GM12878 (cell line): ENCODE measurements around the gene STX1B. TPM values are rescaled to one million over a fixed set of nuclear protein-coding genes. Genes with fewer than 3 reads are reported as not detected.

Source experiments
- ATAC-seq: fragments of 200-7000 bp; cut with Tn5 transposase; 3 replicates; pipeline ENCODE4 v1.9.1; 2020; ENCODE audit warnings: mild to moderate bottlenecking, moderate library complexity
- BruUV-seq: library from RNA; stranded (reverse); fragments of 400-500 nt; replicated peaks from 2 replicates; lab custom pipeline; 2021; lab: Mats Ljungman, UMichigan
- CTCF ChIA-PET: fragments of 300-600 bp; sonication (Branson Sonifier 250); formaldehyde crosslinking; extraction: SDS; loops from one replicate; lab custom pipeline; 2021; ENCODE audit warnings: inconsistent platforms; lab: Yijun Ruan, JAX
- POLR2A ChIA-PET: fragments of 350-600 bp; formaldehyde crosslinking; extraction: SDS; loops from one replicate; lab custom pipeline; 2021; ENCODE audit warnings: inconsistent platforms; lab: Charles Lee
- RAD21 ChIA-PET: fragments of 300-600 bp; sonication (Branson Sonifier 250); formaldehyde crosslinking; loops from one replicate; lab custom pipeline; 2023; ENCODE audit warnings: antibody characterized with exemption; ENCODE audit not compliant: unreplicated experiment; lab: Charles Lee
- SMC1A ChIA-PET: fragments of 300-600 bp; sonication (Branson Sonifier 250); formaldehyde crosslinking; loops from one replicate; lab custom pipeline; 2023; ENCODE audit not compliant: unreplicated experiment, uncharacterized antibody; lab: Charles Lee
- DNase-seq: peaks from one replicate; pipeline ENCODE4 v3.0.0-alpha.2; 2011; ENCODE audit warnings: low read depth, low spot score
- FAIRE-seq: peaks from 3 replicates; lab custom pipeline; 2011; peaks lifted over from hg19 to GRCh38; lab: Jason Lieb, UNC
- H2AFZ ChIP-seq: 2 replicates; pipeline ENCODE4 v1.6.0; 2011; ENCODE audit warnings: low read depth, low read length, control low read depth; ENCODE audit not compliant: control insufficient read depth
- H3K27ac ChIP-seq: 2 replicates; pipeline ENCODE4 v1.5.1; 2011; ENCODE audit warnings: control low read depth; ENCODE audit not compliant: control insufficient read depth, insufficient read depth
- H3K27me3 ChIP-seq, 2 experiments: replicated peaks in 1 of 2; 2 replicates each; pipeline versions ENCODE4 v1.6.0 to v1.6.1; 2011; ENCODE audit warnings: low read length in 1 of 2; ENCODE audit not compliant: control insufficient read depth in 2 of 2, insufficient read depth in 2 of 2
- H3K36me3 ChIP-seq, 2 experiments: 2 replicates each; pipeline ENCODE4 v1.5.1; 2011; ENCODE audit warnings: low read length in 1 of 2; ENCODE audit not compliant: control insufficient read depth in 2 of 2, insufficient read depth in 2 of 2
- H3K4me1 ChIP-seq: 2 replicates; pipeline ENCODE4 v1.6.1; 2011; ENCODE audit warnings: mild to moderate bottlenecking, low read length, moderate library complexity, mixed read lengths; ENCODE audit not compliant: control insufficient read depth, insufficient read depth
- H3K4me2 ChIP-seq: 2 replicates; pipeline ENCODE4 v1.6.0; 2011; ENCODE audit warnings: control low read depth; ENCODE audit not compliant: control insufficient read depth, insufficient read depth
- H3K4me3 ChIP-seq: fragments of 200-600 bp; sonication (generic); 2 replicates; pipeline ENCODE4 v1.5.1; 2016
- H3K79me2 ChIP-seq: 2 replicates; pipeline ENCODE4 v1.6.0; 2011; ENCODE audit warnings: low read length; ENCODE audit not compliant: control insufficient read depth, insufficient read depth
- H3K9ac ChIP-seq: 2 replicates; pipeline ENCODE4 v1.8.0; 2011; ENCODE audit warnings: low read length, control low read depth, mixed read lengths; ENCODE audit not compliant: control insufficient read depth, insufficient read depth
- H3K9me3 ChIP-seq: replicated peaks from 3 replicates; pipeline ENCODE4 v1.5.1; 2011; ENCODE audit warnings: mild to moderate bottlenecking, low read length; ENCODE audit not compliant: control insufficient read depth, insufficient read depth
- H4K20me1 ChIP-seq: 2 replicates; pipeline ENCODE4 v1.6.0; 2011; ENCODE audit not compliant: control insufficient read depth, insufficient read depth
- FOS ChIP-seq: IDR thresholded peaks from 3 replicates; pipeline ENCODE4 v1.6.1; 2011; ENCODE audit warnings: borderline replicate concordance; ENCODE audit not compliant: insufficient read length; ENCODE audit errors: extremely low read depth
- POLR2A ChIP-seq: IDR thresholded peaks from 2 replicates; pipeline ENCODE4 v1.6.1; 2011; ENCODE audit warnings: low read depth, mild to moderate bottlenecking, low read length
- ZZZ3 ChIP-seq: IDR thresholded peaks from 2 replicates; pipeline ENCODE4 v1.6.1; 2011; ENCODE audit warnings: low read depth; ENCODE audit not compliant: control insufficient read depth, insufficient read length
- WGBS: methylation state at CpG from one replicate; pipeline ENCODE4 v1.1.6; 2016; ENCODE audit warnings: low lambda C conversion rate; ENCODE audit not compliant: insufficient replicate concordance, insufficient coverage; ENCODE audit errors: missing lambda C conversion rate; 5-methylcytosine and 5-hydroxymethylcytosine counted together
- in situ Hi-C: fragments of 300-500 bp; cut with MboI; formaldehyde crosslinking; loops from 9 replicates; pipeline ENCODE4 v1.14.3; 2018; ENCODE audit warnings: mixed read lengths
- intact Hi-C: fragments of 100-400 bp; cut with micrococcal nuclease; formaldehyde crosslinking; loops from one replicate; pipeline ENCODE4 v1.14.2; 2022; ENCODE audit not compliant: unreplicated experiment
- polyA plus RNA-seq, 11 experiments: library from polyadenylated mRNA; depleted of rRNA in 4 of 11; unstranded in 6 of 11; stranded (reverse) in 5 of 11; fragments of >200 nt; fragmentation: Nextera tagmentation in 4 of 11; fragmentation: Illumina TruSeq in 1 of 11; extraction: Ambion mirVana in 4 of 11; extraction: Trizol in 1 of 11; gene quantifications; 1 replicate in 1 of 11; 2 replicates in 10 of 11; pipeline versions ENCODE4 v1.2.1 to v1.2.3, GENCODE V29; 2011 to 2016; ENCODE audit warnings: inconsistent platforms in 2 of 11, missing spikeins in 2 of 11, low read depth in 1 of 11
- total RNA-seq, 4 experiments: library from RNA; depleted of rRNA in 3 of 4; stranded (reverse); fragments of >200 nt in 3 of 4; fragmentation: Illumina TruSeq in 1 of 4; extraction: Trizol in 1 of 4; gene quantifications; 2 replicates each; pipeline versions ENCODE4 v1.2.1 to v1.2.3, GENCODE V29; 2013 to 2021

The STX1B gene
- total and polyA plus RNA-seq, 10 of the 15 experiments (the other 5 are each of a cell fraction or from before 2014, with no cell fraction given) = 0.22 to 2.5 (median 1.1) TPM

DNA sequence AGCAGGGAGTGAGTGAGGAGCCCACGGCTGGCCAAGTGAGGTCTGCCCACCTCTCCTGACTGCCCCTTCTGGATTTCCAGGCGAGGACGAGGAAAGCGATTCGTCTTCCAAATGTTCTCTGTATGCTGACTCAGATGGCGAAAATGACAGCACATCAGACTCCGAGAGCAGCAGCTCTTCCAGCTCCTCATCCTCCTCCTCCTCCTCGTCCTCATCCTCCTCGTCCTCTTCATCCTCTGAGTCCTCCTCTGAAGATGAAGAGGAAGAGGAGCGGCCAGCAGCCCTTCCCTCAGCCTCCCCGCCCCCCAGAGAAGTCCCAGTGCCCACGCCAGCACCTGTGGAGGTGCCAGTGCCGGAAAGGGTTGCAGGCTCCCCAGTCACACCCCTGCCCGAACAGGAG, 39.1 kb downstream of the STX1B start:
- no peak overlapping the region for H3K4me2 ChIP-seq
- DNase-seq (no peak), ATAC-seq (no peak), FAIRE-seq (no peak)
- H3K27me3 ChIP-seq = no peaks in the 10 kb centered on the region
- CTCF ChIA-PET = no interaction called here
- no peak overlapping the region for H3K27ac ChIP-seq
- SMC1A ChIA-PET = no interaction called here
- RAD21 ChIA-PET = interaction anchor here (0.7 kb wide), 1 partner anchor 384 kb away, joined by 3 read pairs; no protein-coding TSS in a partner anchor
- no peaks in the 10 kb centered on the region for H4K20me1 ChIP-seq
- no peak overlapping the region for H2AFZ ChIP-seq
- H3K4me1 ChIP-seq = no peaks in the 10 kb centered on the region
- WGBS = 95% methylated on average over 13 of the region's 14 CpGs
- no TSS peak for BruUV-seq
- no peak overlapping the region for H3K4me3 ChIP-seq
- peaks cover 15 to 21% of the 10 kb centered on the region in 2 experiments; a peak in 3 of 4 replicates for H3K36me3 ChIP-seq
- in situ Hi-C loops = no loop called here
- POLR2A ChIA-PET = no interaction called here
- H3K9ac ChIP-seq = no peak overlapping the region
- intact Hi-C loops = no loop called here
- no peaks in the 10 kb centered on the region for H3K9me3 ChIP-seq
- H3K79me2 ChIP-seq = no peaks in the 10 kb centered on the region
- TF ChIP-seq ZZZ3 = no peak

DNA sequence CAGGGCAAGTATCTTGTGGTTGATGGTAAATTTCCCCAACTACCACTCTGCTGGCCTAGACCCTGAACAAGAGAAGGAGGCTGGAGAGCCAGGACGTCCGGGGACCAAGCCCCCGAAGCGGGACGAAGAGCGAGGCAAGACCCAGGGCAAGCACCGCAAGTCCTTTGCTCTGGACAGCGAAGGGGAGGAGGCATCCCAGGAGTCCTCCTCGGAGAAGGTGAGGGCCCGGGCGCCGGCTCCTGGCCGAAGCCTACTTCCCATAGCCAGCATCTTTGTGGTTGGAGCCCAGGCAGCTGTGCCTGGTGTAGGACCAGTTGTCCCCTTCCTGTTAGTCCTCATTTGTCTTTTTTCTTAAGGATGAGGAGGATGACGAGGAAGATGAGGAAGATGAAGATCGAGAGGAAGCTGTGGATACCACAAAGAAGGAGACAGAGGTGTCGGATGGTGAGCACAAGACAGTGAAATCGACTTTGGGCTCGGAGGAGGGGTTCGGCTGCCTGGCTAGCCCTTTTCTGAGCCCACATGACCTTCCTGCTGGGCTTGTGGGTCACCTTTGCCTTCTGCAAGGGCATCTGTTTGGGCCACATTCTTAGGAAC, 41.1 kb downstream of the STX1B start:
- TF ChIP-seq FOS (no peak), POLR2A (peak; percentile 28; the same call in 1 of the 2 replicates)
- TF ChIP-seq, all 136 proteins: peak for 1
- Histone ChIP-seq H3K79me2 (no peaks in the 10 kb centered on the region), H4K20me1 (no peaks in the 10 kb centered on the region), H3K9me3 (no peaks in the 10 kb centered on the region), H3K9ac (no peak overlapping the region), H3K27ac (no peak overlapping the region), H3K27me3 (no peaks in the 10 kb centered on the region), H3K36me3 (peaks cover 19 to 28% of the 10 kb centered on the region in 2 experiments; a peak in 3 of 4 replicates), H3K4me2 (no peak overlapping the region), H3K4me3 (no peak overlapping the region), H3K4me1 (no peaks in the 10 kb centered on the region), H2AFZ (no peak overlapping the region)
- FAIRE-seq (no peak), ATAC-seq (no peak), DNase-seq (no peak)
- in situ Hi-C loops = no loop called here
- POLR2A ChIA-PET = interaction anchor here (0.6 kb wide), 1 partner anchor 160 kb away, joined by 3 read pairs; no protein-coding TSS in a partner anchor
- BruUV-seq = no TSS peak
- WGBS = 96% methylated on average over 19 of the region's 19 CpGs
- intact Hi-C loops = no loop called here
- RAD21 ChIA-PET = no interaction called here
- CTCF ChIA-PET = interaction anchor here (0.6 kb wide), 1 partner anchor 462 kb away, joined by 3 read pairs; no protein-coding TSS in a partner anchor
- SMC1A ChIA-PET = no interaction called here
